Activated CD4-positive, alpha-beta T cell treated with anti-CD3 and anti-CD28 coated beads for 48 hours (primary cell): ENCODE results near the gene MTG2.

ENCODE experiments used
- DNase-seq: peaks from one replicate; pipeline ENCODE4 v3.0.0-alpha.2; 2020

Gene MTG2

DNA sequence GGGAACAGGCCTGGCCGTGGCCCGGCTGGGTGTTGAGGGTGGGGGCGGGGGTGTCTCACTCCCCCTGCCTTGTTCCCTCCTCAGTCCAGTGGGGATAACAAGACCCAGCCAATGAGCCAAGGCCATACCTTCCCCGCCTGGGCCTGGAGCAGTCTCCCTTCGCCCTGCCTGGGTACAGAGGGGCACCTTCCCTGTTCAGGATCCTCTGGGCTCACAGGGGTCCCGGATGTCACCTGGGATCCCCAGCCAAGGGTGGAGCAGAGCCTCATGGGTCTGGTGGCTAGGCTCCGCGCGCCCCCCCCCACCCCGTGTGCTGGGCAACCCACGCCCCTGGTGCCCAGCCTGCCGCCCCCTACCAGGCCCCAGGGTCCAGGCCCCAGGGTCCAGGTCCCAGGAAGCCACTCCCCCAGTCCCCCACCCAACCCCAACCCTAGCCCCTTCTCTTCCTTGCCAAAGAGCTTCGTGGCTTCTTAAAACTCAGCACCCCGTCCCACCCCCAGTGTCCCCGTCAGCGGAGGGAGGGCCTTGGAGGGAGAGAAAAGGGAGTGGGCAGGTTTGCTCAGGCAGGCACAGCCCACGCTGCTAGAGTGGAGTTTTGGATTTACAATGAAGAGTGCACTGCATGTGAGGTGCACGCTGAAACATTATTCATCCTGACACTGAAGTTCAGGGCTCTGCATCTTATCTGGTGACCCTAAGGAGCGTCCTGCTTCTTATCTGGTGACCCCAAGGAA lies 25.4 kb downstream of the MTG2 start:
- no peak for DNase-seq

DNA sequence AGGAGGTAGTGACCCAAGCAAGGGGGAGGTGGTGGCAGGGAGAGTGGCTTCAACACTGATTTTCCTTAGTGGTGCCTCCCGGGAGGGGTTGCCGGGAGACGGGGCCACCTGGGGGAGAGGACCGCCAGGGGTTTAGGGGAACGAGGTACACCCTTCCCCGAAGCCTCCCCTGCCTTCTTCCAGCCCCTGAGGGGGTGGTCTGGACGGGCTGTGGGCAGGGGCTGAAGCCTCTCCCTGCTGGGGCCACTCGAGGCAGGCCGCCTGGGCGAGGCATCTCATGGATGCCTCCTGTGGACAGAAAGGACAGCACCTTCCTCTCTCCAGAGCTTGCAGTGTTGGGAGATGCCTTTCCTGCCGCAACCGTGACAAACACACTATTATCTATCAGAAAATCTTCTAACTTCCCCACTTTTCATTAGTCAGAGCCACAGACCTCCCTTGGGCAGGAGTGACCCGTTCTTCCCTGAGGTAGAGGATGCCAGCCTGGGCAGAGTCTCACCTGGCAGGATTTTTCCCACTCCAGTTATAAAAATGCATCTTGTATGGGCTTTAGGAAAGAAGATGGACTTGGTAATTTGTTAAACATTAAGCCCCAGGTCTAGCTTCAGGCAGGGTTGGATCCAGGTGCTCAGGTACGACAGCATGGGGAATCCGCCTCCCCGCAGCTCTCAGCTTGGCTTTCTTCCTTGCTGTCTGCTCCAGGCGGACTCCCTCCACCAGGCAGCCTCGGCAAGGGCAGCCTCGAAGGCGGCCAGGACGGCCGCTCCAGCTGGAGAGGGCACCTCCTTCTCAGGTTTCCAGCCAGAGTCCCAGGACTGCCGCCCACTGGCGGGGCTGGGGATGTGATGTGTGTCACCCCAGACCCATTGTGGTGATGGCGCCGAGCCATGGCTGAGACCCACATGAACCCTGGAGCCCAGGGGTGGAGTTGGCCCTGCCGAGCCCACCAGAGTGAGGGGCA lies 26.2 kb downstream of the MTG2 start:
- no peak for DNase-seq

DNA sequence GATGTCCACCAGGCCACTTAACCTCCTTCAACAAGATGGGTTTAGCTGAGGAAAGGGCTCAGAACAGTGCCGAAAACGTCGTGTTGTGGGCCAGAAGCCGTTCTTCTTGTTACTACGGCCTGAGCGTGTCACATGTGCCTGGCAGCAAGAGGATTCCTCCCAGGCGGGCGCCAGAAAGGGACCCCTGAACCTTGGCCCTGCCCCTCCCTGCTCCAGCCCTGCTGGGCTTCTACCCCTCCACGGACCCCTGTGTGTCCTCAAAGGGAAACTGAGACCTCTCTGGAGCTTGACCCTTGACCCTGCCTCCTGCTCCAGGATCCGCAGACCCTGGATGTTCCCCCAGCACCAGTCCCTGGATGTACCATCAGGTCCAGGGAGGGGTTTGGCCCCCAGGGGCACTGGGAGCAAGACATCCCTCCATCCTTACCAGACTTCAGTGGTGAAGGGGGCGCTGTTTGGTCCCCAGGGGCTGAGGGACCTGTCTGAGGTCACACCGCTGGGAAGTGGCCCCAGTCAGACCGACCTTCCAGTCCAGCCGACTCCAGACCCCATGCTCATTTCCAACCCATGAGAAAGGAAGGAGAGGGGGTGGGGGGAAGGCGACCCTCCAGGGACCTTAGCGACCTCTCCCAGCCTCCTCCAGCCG lies 27.1 kb downstream of the MTG2 start:
- DNase-seq, result no peak

DNA sequence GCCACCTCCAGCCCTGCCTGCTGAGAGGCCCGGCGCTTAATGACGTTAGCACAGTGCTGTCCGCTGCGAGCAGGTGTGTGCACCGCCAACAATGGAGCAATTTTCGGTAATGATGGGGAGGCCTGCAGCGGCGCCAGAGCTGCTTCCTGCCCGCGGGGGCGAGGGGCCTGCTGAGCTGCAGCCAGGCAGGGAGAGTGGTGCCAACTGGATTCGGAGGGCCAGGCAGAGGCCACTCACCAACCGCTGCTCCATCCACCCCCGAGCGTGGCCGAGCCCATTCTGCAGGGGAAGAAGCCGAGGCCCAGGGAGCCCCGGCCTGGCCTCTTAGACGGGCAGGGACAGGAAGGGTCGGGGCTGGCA lies 27.6 kb downstream of the MTG2 start:
- no peak for DNase-seq

DNA sequence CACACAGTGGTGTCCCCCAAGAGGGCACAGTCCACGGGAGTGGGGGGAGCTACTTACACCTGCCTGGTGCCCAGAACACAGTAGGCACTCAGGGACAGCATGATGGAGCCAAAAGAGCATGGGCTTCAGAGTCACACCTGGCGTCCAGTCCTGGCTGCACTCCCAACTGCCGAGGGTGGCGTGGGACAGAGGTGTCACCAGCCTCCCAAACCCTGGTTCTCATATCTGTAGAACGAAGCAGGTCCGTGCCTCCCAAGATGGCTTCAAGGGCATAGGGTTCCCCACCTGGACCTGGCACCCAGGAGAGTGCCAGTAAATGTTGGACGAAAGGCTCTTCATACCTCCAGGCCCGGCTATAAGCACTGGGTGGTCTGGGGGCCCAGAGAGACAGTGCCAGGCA lies 28.4 kb downstream of the MTG2 start:
- DNase-seq, result no peak

DNA sequence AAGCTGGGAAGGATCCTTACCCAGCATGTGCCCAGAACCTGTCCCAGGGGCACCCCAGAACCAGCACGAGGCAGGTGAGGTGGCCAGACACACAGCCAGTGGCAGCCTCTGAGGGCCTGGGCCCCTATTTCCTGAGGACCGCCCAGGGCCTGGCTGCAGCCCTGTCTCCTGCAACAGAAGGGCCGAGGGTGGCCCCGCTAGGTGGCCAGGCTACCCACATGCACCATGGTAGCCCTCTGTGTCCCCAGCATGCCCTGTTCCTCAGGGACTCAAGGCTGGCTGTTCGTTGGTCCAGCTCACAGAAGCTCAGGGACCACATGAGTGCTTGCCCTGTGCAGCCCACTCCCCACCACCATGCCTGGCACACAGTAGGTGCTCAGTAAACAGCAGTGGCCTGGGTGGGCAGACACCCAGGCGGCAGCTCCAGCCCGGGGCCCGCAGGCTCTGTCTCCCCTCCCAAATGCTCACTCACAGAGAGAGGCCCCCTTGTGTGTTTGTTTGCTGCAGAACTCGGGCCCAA lies 29.0 kb downstream of the MTG2 start:
- DNase-seq, result no peak

DNA sequence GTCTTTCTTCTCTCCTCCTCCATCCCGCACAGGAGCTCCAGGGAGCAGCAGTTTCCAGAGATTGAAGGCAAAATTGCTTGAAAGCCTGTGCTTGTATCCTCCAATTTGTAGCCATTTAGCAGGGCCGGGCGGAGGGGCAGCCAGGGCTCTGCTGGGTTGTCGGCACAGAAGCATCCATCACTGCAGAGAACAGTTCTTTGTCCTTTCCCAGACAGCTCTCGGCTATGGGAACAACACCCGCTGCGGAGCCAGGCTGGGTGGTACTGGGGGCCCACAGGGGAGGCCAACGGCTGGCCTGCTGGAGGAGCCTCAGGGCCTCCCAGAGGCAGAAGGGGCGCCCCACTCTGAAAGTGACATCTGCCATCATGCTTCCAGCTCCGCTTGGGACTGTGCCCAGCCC lies 29.5 kb downstream of the MTG2 start:
- no peak for DNase-seq

DNA sequence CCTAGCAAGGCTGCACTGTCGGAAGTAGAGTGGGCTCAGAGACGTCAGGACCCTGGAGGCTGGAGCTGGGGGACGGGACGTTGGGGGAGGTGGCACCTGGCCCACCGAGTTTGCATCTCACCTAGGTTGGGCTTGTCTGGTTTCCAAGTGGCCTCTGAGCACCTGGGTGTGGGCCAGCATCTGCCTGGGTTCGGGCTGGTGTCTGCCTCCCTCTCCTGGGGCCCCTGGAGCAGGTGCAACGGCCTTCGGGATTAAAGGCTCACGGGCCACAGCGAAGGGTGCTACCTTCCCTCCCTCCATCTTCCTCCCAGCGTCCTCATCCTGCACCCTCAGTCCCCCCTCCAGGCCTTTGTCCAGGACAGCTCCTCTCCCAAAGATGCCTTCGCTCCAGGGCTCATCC lies 31.2 kb downstream of the MTG2 start:
- DNase-seq, result no peak

DNA sequence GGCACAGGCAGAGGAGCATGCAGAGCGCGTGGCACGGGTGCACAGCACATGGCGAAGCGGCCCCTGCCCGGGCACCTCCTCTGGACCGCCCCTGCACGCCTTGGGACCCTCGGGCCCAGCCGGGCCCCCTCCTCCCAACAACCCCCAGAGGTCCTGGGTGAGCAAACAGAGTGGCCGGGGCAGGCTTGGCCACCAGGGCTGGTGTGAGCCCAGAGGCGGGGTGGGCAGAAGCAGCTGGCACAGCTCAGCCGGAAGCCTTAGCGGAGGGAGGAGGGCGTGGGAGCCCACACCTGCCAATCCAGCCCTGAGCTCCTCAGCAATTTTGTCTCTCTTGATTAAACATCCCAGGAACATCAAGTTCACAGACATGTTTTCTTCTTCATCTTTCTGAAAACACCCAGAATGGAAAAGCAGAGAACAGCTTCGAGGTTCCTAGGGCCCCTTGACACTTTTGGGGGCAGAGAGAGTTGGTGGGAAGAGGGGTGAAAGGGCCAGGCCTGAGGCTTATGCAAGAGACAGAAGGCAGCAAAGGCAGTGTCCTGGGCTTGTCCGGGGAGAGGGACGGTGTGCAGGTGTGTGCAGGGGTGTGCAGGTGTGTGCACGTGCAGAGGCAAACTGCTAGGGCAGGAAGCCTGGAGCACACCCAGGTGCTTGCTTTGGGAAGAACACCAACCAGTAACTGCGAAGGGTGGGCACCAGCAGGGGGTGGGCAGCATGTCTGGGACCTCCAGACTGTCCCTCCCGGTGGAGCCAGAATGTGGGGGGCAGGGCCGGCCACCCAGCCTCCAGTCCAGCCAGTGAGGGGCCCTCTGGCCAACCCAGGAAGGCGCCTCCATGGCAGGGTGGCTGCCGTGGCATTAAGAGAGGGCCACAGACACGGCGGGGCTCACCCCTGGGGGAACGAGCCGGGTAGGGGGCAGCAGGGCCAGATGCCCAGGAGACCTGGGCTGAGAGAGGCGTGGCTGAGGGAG lies 32.5 kb downstream of the MTG2 start:
- DNase-seq, result no peak

DNA sequence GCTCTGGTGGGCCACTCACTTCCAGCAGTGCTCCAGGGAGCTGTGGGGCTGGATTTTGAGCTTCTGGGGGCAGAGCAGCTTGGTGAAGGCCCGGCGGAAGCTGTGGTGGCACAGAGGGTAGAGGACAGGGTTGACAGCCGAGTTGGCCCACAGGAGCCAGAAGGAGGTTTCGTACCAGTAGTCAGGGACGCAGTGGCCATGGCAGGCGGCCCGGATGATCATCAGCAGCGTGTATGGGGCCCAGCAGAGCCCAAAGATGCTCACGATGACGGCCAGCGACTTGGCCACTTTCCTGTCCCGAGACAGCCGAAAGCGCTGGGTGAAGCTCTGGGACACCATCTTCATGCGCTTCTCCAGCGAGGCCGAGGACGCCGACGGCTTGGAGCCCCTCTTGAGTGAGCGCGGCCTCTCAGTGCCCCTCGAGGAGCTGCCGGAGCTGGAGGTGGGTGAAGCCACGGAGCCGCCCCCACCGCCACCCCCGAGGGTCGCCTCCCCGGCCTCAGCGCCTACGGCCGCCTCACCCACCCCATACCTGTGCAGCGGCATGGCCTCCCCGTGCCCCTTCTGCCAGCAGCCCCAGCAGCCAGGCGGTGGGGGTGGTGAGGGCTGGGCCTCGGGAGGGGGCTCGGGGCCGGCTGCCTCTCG lies 33.3 kb downstream of the MTG2 start:
- DNase-seq, result no peak

DNA sequence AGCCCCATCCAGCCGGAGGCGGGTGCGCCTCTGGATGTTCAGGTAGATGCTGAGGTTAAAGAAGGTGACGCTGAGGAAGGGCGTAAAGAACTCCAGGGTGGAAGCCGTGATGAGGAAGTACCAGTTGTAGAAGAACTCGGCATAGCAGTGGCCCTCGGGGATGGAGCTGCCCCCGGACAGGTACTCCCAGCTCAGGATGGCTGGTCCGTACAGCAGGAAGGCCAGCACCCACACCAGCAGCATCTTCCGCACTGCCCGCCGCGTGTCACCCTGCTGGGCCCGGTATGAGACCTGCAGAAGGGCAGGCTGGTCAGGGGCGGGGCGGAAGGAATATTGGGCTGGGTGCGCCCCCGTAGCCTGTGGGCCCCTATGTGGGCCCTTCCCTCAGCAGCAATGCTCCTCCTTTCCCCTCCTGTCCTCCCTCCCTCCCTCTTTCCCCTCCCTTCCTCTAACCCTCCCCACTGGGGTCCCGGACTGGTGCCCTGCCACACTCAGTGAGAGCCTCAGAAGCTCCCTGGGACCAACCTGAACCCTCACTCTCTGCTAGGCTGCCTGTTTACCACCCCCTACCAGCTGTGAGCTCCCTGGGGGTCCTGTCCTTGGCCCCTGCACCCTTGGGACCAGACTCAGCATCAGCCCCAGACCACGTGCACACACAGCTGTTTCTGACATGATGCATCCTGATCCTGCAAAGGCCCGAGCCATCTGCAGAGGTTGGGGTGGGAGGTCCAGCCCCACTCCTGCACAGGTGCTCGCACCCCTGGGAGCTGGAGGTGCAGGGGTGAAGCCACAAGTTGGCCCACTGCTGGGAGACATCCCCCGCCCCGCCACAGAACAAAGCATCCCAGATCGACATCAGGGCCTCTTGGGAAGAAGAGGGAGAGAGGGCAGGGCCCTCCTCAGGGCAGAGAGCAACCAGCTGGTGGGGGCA lies 34.1 kb downstream of the MTG2 start:
- no peak for DNase-seq

DNA sequence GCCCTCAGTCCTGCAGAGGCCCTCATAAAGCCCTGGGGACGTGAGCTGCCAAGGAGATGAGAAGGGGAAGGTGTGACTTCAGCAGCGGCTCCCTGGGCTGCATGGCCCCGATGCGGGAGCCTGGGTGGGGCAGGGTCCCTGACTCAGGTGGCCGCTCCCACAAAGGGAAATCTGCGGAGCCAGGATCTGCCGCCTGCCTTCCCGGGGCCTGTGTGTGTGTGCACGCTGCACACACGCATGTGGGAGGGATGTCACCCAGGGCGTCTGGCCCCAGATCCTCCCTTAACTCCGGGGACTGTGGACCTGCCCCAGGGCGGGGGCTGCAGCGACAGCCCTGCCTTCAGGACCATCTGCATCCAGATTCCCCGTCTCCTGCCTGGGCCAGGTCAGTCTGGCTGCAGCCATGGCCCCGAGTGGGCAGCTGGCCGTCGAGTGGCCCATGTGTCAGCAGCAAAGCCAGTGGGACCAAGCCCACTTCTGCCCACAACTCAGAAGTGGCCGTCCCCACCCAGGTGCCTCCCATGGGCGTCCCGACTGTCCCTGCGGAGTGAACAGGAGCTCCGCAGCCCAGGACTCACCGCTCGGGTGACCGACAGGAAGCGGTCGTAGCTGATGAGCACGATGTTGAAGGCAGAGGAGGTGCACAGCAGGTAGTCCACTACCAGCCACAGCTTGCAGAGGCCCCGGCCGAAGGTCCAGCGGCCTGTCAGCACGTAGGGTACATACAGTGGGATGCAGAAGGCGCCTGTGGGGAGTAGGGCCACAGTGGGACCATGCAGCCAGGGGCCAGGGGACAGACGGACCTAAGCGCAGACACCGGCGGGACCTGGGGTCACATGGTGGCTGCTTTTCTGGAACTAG lies 35.3 kb downstream of the MTG2 start:
- DNase-seq, result no peak

DNA sequence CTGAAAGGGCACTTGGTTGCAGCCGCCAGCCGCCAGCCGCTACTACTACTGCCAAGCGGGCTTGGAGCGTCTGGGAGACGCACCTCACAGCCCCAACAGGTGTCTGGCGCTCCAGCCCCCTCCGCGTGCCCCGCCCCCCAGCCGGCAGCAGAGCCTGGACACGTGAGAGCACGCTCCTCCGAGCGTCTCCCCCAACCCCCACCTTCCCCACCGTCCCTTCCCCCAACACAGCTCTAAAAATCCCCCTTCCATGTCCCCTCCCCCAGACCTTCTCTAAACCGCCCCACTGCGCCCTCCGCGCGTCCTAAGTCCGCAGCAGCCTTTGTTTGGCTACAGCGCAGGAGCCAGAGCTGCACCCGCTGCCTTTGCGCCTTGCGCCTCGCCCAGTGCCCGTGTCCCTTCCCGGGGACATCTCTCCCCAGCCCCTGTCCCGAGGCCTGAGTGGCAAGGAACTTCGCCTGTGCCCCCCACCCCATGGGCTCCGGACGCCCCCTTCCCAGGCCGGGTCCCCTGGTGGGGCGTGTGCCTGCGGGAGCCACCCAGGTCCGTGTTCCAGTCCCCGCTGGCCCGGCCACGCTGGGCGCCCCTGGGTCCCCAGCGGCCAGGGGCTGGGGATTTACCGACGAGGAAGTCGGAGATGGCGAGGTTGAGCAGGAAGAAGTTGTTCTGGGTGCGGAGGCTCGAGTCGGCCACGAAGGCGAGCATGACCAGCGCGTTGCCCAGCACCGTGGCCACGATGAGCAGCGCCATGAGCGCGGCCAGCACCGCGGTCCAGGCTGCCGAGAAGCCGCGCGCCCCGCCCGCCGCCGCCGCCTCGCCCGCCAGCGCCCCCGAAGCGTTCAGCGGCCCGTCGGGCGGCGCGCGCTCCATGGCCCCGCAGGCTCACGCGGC lies 36.5 kb downstream of the MTG2 start:
- DNase-seq, result no peak

DNA sequence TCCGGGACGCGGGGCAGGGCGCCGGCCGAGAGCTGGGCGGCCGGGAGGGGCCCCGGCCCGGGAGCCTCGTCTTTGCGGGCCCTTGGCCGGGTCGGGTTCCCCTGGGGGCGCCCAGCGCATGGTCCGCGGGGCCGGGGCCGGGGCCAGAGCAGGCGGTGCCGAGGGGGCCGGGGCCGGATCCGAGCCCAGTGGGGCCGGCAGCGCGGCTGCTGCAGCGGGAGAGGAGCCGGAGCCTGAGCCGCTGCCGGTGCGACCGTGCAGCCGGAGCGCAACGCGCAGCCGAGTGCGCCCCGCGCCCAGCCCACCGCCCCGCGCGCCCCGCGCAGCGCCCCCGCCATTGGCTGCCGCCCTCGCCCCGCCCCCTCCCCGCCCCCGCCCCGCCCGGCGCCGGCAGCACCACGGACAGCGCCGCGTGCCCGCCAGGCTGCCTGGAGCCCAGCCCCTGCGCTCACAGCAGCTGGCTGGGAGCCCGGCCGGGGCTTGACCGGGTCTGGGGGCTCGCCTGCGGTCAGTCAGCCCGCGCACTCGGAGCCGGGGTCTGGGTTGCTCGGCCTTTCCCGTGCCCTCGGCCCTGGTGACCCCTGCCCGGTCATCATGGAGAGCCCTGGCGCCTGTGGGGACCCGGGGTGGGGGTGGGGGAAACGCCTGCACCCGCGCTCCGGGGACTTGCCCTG lies 37.3 kb downstream of the MTG2 start, which contains the start of gene HRH3:
Gene HRH3, minus strand, starts transcription at position 287 of the 674 bp plus-strand sequence. CDS start 308 bp downstream, outside the sequence.
- DNase-seq, result peak; percentile 21

DNA sequence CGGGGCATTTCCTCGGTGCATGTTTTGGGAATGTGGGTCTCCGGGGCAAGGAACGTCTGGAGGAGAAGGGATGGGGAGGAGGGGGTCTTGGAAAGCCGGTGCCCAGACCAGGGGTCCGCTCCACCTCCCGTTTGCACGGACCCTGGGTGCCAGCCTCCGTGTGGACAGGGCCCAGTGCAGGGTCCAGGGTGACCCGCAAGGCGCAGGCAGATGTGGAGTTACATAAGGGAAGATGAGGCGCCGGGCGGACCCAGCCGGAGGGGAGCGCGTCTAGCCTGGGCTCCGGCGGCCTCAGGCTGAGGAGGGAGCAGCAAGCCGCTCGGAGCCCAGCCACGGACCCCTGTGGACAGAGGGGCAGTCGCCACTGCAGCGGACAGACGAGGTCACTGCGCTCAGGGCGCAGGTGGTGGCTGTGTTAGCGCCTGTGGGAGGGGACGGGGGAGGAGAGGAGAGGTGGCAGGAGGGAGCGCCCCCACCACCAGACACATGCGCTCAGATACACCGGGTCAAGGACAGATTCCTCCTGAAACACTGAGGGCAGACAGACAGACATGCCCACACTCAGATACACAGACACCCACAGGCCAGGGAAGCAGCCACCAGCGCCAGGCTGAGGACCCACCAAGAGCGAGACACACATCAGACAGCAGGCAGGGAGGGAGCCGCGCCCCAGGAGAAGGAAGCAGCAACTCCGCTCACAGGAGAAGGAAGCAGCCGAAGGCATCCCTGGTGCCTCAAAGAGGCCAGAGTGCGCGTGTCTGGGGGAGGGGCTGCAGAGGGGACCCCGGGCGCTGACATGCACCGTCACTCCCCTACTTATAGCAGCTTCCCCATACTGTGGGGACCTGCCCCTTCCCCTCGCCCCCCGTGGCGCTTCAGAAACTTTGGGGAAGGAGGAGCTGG lies 38.1 kb downstream of the MTG2 start:
- DNase-seq, result no peak

DNA sequence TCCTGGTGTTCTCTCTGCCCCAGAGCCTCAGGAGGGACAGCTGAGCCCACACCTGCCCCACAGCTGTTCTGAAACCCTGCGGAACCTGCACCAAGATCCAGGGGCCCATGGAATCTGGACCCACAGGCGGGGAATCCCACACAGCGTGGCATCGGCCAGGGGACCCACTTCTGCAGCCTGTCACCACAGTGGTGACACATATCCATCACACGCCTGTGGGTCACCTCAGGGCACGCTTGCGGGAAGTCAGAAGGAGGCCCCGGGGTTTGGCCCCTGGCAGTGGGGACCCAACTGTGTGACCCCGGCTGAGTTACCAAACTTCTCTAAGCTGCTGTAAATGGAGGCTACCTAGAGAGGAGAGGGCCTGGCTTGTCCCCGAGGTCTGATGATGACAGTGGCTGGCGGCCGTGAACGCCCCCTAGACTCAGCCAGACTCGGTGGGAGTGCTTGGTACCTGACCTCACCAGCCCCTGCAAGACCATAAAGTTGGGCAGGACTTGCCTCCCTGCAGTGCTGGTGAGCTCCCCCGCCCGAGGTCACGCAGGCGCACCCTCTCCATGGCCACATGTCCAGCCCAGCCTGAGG lies 39.5 kb downstream of the MTG2 start:
- no peak for DNase-seq
